SIG-M5 treated with dmso at 0.1 percent for 504 hours (cell line): ENCODE data around the gene CDH22.

ENCODE experiments used
- DNase-seq: peaks from one replicate; lab custom pipeline; 2025; ENCODE audit not compliant: unreplicated experiment; lab: John Stamatoyannopoulos, UW

CDH22 gene

DNA sequence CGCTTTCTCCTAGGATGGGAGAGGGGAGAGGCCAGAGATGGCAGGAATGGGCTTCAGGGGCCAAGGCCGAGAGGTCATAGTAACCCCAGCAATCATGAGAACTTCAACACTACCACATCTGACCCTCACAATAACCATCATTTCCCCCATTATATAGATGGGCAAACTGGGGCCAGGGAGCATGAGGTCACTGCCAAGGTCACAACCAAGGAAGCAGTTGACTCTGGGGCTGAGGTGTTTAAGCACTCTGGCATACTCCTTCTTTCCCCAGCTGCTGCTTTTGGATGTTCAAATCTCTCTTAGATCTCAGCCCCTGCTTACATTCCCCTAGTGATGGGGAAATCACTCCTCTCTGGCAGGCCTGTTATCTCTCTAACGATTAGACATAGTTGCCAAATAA is 39.6 kb downstream of the CDH22 start:
- no peak for DNase-seq

DNA sequence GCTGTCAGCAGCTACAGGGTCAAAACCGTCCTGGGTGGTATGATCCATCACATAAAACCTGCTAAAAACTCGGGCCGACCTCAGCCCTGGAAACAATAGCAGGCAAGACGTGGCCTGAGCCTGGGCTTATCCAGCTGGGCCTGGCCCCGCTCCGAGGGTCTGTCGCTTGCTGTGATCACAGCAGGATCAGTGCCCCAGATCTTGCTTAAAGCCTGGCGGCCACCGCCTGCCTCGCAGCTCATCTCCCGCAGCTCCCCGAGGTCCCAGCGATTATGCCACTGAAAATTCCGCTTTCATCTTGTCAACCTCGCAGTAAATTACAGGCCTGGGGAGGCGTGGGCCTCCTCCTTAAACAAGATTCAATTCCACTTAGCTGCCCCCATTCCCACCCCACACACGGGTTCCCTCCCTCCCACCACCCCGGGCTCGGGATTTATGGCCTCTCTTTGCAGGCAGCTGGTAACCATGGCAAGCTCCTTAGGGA is 40.1 kb downstream of the CDH22 start:
- no peak for DNase-seq

DNA sequence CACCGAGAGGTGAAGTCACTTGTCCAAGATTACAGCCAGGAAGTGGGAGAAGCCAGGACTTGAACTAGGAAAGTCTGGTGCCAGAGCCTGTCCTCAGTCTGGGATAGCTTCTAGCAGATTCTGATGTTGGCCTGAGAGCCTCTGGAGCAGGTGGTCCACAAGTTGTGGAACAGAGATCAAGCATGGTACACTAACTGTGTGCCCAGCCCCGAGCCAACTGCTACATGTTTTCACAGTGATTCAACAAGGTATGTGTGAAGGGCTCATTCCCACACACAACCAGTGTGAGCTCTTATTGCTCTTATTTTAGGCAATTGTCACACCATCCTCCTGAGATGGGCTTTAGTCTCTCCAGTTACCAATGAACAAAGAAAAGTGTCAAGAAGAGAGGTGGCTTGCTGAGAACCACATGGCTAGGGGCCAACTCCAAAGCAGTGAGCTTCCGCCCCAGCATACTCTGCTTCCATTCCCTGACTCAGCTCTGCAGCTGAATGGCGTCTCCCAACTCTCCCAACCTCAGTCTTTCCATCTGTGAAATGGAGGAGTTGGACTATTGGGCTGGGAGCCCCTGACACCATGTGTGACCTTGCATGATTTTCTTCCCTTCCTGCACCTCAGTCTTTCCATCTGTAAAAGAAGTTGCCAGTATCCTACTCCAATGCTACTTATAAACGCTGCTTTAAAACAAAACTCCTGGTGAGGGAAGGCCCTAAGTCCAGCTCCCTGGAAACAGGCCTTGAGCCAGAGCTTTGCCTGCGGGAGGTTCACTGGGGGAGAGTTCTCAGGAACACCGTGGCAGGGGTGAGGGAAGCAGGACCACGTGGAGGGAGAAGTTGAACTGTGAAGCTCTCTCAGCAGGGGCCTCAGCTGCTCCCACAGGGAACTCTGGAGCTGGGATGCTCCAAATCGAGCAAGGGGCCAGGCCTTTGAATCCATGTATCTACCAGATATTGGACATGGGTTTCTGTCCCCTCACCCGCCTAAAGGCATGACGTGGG is 40.9 kb downstream of the CDH22 start:
- DNase-seq: no peak

GRCh38 chr20:46265539-46265938 is 42.8 kb downstream of the CDH22 start:
- no peak for DNase-seq

GRCh38 chr20:46264391-46265266 is 43.7 kb downstream of the CDH22 start:
- DNase-seq: no peak

- no peak for DNase-seq
Observed at GRCh38 chr20:46261456-46262253, 46.6 kb downstream of the CDH22 start.

DNA sequence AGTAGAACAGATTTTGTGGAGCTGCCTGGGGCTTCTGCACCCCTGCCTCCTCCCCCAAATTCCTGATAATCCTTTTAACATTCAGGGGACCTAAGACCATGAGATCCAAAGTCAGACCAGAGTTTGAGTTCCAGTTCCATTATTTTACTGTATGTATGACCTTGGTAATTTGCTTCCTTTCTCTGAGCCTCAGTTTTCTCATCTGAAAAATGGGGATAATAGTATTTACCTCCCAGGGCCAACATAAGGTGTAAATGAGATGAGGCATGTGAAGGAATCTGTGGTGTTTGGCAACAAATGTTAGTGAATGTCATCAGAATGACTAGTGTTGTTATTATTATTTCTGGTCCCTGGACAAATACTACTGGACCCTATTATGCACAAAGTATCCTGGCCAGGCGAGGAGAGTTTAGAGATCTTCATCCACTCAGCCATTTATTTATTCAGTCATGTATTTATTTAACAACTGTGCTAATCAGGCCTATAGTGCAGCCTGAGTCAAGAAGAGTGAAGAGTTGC is 47.3 kb downstream of the CDH22 start:
- DNase-seq: no peak

DNA sequence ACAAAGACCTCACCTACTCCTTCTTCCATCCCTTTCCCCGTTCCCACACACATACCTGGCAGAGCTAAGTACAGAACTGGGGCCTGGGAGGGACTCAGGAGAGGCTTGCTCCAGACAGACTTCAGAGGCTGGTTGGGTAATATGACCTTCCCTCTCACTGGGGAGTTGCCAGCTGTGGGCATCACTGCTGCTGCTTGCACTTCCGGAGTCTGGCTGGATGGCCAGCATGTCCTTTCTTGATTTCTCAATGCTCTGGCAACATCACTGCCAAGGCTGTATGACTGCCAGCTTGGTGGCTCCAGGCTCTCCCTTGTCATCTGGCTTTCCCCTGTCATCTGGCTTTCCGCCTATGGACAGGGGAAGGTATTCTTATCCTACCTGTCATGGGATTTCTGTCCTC is 47.8 kb downstream of the CDH22 start:
- DNase-seq: no peak

DNA sequence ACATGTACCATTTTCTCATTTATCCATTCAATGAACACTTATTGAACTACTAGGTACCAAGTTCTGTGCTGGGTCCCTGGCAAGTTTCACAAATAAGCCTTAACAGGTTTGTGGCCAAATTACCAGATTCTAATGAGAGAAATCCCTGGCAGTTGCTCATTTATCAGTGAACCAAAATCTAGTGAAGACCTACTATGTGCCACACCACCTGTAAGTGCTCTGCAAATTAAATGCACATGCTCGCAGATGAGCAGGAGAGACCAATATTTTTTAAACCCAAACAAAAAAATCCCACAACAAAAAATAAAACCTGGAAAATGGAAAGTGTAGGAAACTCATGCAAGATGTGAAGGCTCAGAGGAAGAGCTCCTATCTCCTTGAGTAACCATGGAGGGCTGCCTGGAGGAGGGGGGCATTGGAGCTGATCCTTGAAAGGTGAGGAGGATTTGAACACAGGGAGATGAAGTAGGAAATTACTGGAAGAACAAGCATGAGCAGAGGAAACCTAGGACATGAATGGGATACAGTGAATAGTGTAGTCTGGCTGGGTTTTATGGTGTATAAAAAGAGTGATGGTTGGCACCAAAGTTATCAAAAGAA is 48.9 kb downstream of the CDH22 start:
- DNase-seq: no peak

DNA sequence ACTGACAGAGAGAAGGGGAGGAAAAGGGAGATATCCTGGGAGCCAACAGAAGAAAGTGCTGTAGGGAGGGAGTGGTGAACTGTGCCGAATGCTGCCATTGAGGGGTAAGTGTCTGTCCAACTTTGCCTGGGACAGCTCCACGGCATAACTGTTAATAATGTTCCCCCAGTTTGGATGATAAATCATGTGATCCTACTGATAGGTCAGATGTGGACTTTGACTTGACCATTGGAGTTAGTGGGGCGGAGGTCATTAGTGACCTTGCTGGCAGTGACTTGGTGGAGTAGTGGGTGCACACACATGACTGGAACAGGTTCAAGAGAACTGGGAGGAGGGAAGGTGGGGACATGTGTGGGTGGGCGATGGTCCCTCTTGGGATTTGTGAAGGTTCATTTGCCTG is 50.4 kb downstream of the CDH22 start:
- DNase-seq: no peak

DNA sequence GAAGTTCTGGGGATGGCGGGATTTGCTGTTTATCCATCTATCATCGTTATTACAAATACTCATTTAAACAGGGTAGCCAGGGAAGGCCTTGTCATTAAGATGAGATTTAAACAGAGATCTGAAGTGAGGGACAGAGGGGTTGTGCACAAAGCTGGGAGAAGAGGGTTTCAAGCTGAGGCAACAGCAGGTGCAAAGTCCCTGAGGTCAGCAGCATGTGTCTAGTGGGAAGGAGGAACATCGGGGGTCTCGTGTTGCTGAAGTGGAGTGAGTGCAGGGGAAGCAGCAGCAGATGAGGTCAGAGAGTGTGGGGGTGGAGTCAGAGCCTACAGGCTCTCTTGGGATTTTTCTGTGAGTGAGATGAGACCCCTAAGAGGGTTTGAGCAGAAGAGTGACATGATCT is 52.0 kb downstream of the CDH22 start:
- DNase-seq: no peak

DNA sequence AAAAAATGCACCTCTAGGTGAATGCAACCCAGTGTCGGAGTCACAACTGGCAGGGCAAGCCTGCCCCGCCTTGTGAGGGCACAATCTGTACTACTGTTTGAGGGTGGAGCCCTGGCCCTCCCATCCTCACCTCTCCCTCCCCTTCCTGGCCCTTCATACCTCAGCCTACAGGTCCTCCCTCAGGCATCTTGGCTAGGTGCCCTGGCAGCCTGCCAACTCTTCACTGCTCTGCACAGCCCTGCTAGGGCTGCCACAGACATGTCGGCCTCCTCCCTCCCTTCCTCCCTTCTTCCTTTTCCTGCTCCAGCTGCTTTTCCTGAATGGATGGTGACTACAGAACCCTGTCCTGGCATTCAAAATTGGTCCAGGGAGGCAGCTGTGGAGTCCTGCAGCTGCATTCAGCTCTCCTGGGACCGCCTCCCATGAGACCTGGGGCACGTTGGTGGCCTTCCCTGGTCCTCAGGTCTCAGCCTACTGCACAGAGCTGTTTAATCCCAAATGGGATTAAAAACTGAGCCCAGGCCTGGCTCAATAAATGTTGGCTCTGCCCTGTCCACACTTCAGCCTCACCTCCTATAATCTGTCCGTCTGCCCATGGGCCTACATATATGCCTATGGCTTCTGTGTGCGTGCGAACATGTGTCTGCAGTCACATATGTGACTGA is 52.7 kb downstream of the CDH22 start:
- peak; percentile 33 for DNase-seq

- DNase-seq: no peak
Observed at GRCh38 chr20:46253391-46253790, 54.9 kb downstream of the CDH22 start.

DNA sequence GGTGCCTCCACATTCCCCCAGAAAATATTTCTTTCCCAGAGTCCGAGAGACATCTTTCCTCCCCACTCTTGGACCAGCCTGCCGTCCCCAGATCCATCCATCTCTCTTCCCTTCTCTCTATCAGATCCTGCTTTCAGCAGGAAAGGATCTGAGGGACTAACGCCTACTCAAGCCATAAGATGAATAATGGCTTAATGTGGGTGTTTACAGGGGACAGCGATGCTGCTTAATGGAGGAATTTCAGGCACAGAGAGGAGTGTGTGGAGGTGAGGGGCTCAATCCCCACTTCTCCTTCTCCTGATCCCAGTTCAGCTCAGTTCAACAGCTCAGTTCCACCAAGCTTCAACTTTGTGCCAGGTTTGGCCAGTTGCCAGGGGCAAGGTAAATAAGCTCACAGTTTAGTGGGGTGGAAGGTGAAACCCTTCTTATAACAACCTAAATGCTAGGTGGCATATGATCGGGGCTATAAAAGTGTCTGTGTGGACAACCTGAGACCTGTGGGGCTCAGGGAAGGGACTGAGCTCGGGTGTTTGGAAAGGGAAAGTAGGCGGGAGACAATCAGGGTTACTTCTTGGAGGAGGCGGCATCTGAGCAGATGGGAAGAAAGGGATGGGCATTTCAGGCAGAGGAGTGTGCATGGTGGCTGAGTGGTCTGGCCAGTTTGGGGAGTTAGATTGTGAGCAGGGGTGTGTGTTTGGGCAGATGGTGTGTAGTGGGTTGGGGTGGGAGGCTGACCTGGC is 55.8 kb downstream of the CDH22 start:
- no peak for DNase-seq

GRCh38 chr20:46251211-46251673 is 57.1 kb downstream of the CDH22 start:
- no peak for DNase-seq

- no peak for DNase-seq
Observed at GRCh38 chr20:46250772-46251171, 57.5 kb downstream of the CDH22 start.

- DNase-seq: no peak
Observed at GRCh38 chr20:46249671-46250070, 58.6 kb downstream of the CDH22 start.

- no peak for DNase-seq
Observed at GRCh38 chr20:46246559-46246958, 61.7 kb downstream of the CDH22 start.
